ENCODE measurements around the gene USPL1. TPM values are rescaled to one million over a fixed set of nuclear protein-coding genes. Genes with fewer than 3 reads are reported as not detected.

Gene USPL1
- total RNA-seq, 2 donors from 2014 or later: 20.1 to 24.4 TPM

- 23% methylated on average over 7 of the region's 7 CpGs for WGBS
- TF ChIP-seq POLR2AphosphoS5 (IDR thresholded peaks at IDR 0.05) (no peak), POLR2A (IDR thresholded peaks at IDR 0.05) (no peak), CTCF (IDR thresholded peaks at IDR 0.05) (no peak)
- Histone ChIP-seq H3K27me3 (replicated peaks; ENCODE audit: insufficient read depth) (no peaks in the 10 kb centered on the region), H3K9me3 (no peaks in the 10 kb centered on the region), H3K4me1 (replicated peaks) (no peaks in the 10 kb centered on the region), H3K36me3 (no peaks in the 10 kb centered on the region), H3K4me3 (no peak overlapping the region), H3K27ac (no peak overlapping the region)
- DNase-seq (ENCODE audit: low spot score): peak; percentile 14
- intact Hi-C loops (cut with DNase I): loop anchor here (10.0 kb wide), 1 partner anchor 112 kb away; the partner anchor contains the start of gene HMGB1
Observed at GRCh38 chr13:30576528-30576927, 41.2 kb upstream of the USPL1 start.

GRCh38 chr13:30577401-30577852, 40.3 kb upstream of the USPL1 start:
- Histone ChIP-seq H3K27me3 (replicated peaks; ENCODE audit: insufficient read depth) (no peaks in the 10 kb centered on the region), H3K27ac (no peak overlapping the region), H3K36me3 (no peaks in the 10 kb centered on the region), H3K9me3 (no peaks in the 10 kb centered on the region), H3K4me3 (no peak overlapping the region), H3K4me1 (replicated peaks) (no peaks in the 10 kb centered on the region)
- no peak for DNase-seq (ENCODE audit: low spot score)
- WGBS: 85% methylated on average over 6 of the region's 6 CpGs
- no peak for TF ChIP-seq CTCF (IDR thresholded peaks at IDR 0.05)
- intact Hi-C loops (cut with DNase I): loop anchor here (10.0 kb wide), 1 partner anchor 113 kb away; the partner anchor contains the start of gene HMGB1

- Histone ChIP-seq H3K4me3 (no peak overlapping the region), H3K36me3 (no peaks in the 10 kb centered on the region), H3K4me1 (replicated peaks) (no peaks in the 10 kb centered on the region), H3K9me3 (no peaks in the 10 kb centered on the region), H3K27ac (no peak overlapping the region), H3K27me3 (replicated peaks; ENCODE audit: insufficient read depth) (no peaks in the 10 kb centered on the region)
- DNase-seq (ENCODE audit: low spot score): no peak
- WGBS: 83% methylated on average over 3 of the region's 3 CpGs
- no peak for TF ChIP-seq POLR2A (IDR thresholded peaks at IDR 0.05)
- TF ChIP-seq POLR2AphosphoS5 (IDR thresholded peaks at IDR 0.05): no peak
- TF ChIP-seq CTCF (IDR thresholded peaks at IDR 0.05): no peak
- intact Hi-C loops (cut with DNase I): no loop called here
Observed at GRCh38 chr13:30580852-30581502, 36.7 kb upstream of the USPL1 start.

- H3K4me1 ChIP-seq (replicated peaks): no peaks in the 10 kb centered on the region
- H3K4me3 ChIP-seq: no peak overlapping the region
- intact Hi-C loops (cut with DNase I): no loop called here
- H3K9me3 ChIP-seq: no peaks in the 10 kb centered on the region
- DNase-seq (ENCODE audit: low spot score): no peak
- WGBS: 23% methylated on average over 1 of the region's 1 CpG
- H3K36me3 ChIP-seq: no peaks in the 10 kb centered on the region
- TF ChIP-seq CTCF (IDR thresholded peaks at IDR 0.05): peak in 1 of 4 experiments; percentile 18
- TF ChIP-seq POLR2A (IDR thresholded peaks at IDR 0.05): no peak
- no peak for TF ChIP-seq POLR2AphosphoS5 (IDR thresholded peaks at IDR 0.05)
- H3K27me3 ChIP-seq (replicated peaks; ENCODE audit: insufficient read depth): no peaks in the 10 kb centered on the region
- no peak overlapping the region for H3K27ac ChIP-seq
Observed at GRCh38 chr13:30581582-30581981, 36.1 kb upstream of the USPL1 start.
